HCT116 (cell line): ENCODE data around the gene LIPK. TPM values are rescaled to one million over a fixed set of nuclear protein-coding genes. Genes with fewer than 3 reads are reported as not detected.

Experiments
- ATAC-seq: fragments of 200-7000 bp; cut with Tn5 transposase; 2 replicates; pipeline ENCODE4 v1.9.1; 2020; ENCODE audit warnings: mild to moderate bottlenecking, moderate library complexity
- BruUV-seq: library from RNA; stranded (reverse); fragments of 400-500 nt; replicated peaks from 2 replicates; lab custom pipeline; 2021; lab: Mats Ljungman, UMichigan
- CTCF ChIA-PET: fragments of 300-600 bp; sonication (Branson Sonifier 250); formaldehyde crosslinking; loops from one replicate; lab custom pipeline; 2021; ENCODE audit warnings: antibody characterized with exemption; lab: Charles Lee
- POLR2A ChIA-PET: fragments of 300-600, 350-600 bp; sonication (Branson Sonifier 250); formaldehyde crosslinking; loops from one replicate; lab custom pipeline; 2021; ENCODE audit warnings: antibody characterized with exemption; lab: Charles Lee
- RAD21 ChIA-PET, 2 experiments: fragments of 300-600 bp; sonication (Branson Sonifier 250); formaldehyde crosslinking; loops; one replicate each; lab custom pipeline; 2023; ENCODE audit warnings: low total read pairs in 2 of 2; ENCODE audit not compliant: uncharacterized antibody in 2 of 2, unreplicated experiment in 2 of 2, low non-redundant PET in 1 of 2; lab: Charles Lee
- DNase-seq: peaks from one replicate; pipeline ENCODE4 v3.0.0-alpha.2; 2010; ENCODE audit warnings: low read depth, low spot score
- H2AFZ ChIP-seq: fragments of 200-600 bp; shearing (Covaris generic), sonication (generic); 2 replicates; pipeline ENCODE4 v1.6.1; 2017; ENCODE audit warnings: low read depth, mixed run types, mixed read lengths, antibody characterized with exemption, low read length; ENCODE audit not compliant: poor library complexity, severe bottlenecking
- H3K27ac ChIP-seq: 2 replicates; pipeline ENCODE4 v1.5.1; 2012; ENCODE audit warnings: low read depth, low read length
- H3K27me3 ChIP-seq: fragments of 200-600 bp; sonication (generic); 2 replicates; pipeline ENCODE4 v1.6.1; 2016; ENCODE audit warnings: mixed run types, low read length, mixed read lengths; ENCODE audit not compliant: insufficient read depth
- H3K36me3 ChIP-seq, 2 experiments: fragments of 200-500 bp in 1 of 2; fragments of 200-600 bp in 1 of 2; sonication (Bioruptor generic) in 1 of 2; sonication (generic) in 1 of 2; 2 replicates each; pipeline versions ENCODE4 v1.5.1 to v1.6.1; 2014 to 2016; ENCODE audit warnings: low read length in 2 of 2, inconsistent platforms in 1 of 2, mixed read lengths in 1 of 2, mixed run types in 1 of 2; ENCODE audit not compliant: insufficient read depth in 2 of 2, control insufficient read depth in 1 of 2
- H3K4me1 ChIP-seq, 2 experiments: fragments of 200-600 bp in 1 of 2; sonication (generic) in 1 of 2; 2 replicates each; pipeline versions ENCODE4 v1.5.1 to v1.6.1; 2012 to 2017; ENCODE audit warnings: low read length in 2 of 2, inconsistent platforms in 1 of 2, mild to moderate bottlenecking in 1 of 2, mixed read lengths in 1 of 2, mixed run types in 1 of 2, moderate library complexity in 1 of 2; ENCODE audit not compliant: insufficient read depth in 2 of 2, control insufficient read depth in 1 of 2
- H3K4me2 ChIP-seq: fragments of 200-600 bp; sonication (generic); 2 replicates; pipeline ENCODE4 v1.6.1; 2017; ENCODE audit warnings: mixed run types, low read length, mixed read lengths
- H3K4me3 ChIP-seq, 2 experiments: fragments of 200-600 bp in 1 of 2; sonication (generic) in 1 of 2; replicated peaks in 1 of 2; 2 replicates each; pipeline ENCODE4 v1.5.1; 2011 to 2016; ENCODE audit warnings: low read length in 2 of 2, control low read depth in 1 of 2, low read depth in 1 of 2, mild to moderate bottlenecking in 1 of 2, mixed read lengths in 1 of 2, mixed run types in 1 of 2
- H3K79me2 ChIP-seq: fragments of 200-600 bp; sonication (generic); 2 replicates; pipeline ENCODE4 v1.6.1; 2017; ENCODE audit warnings: mild to moderate bottlenecking, mixed run types, low read length, moderate library complexity, mixed read lengths; ENCODE audit not compliant: insufficient read depth
- H3K9ac ChIP-seq: fragments of 200-600 bp; sonication (generic); 2 replicates; pipeline ENCODE4 v1.6.1; 2016; ENCODE audit warnings: low read length, mixed read lengths
- H3K9me2 ChIP-seq: fragments of 200-600 bp; sonication (generic), shearing (Covaris generic); 2 replicates; pipeline ENCODE4 v1.6.1; 2017; ENCODE audit warnings: mixed run types, mild to moderate bottlenecking, moderate library complexity; ENCODE audit not compliant: insufficient read depth
- H3K9me3 ChIP-seq, 2 experiments: fragments of 200-500 bp in 1 of 2; fragments of 200-600 bp in 1 of 2; sonication (Bioruptor generic) in 1 of 2; sonication (generic) in 1 of 2; 2 replicates each; pipeline ENCODE4 v1.6.1; 2014 to 2017; ENCODE audit warnings: low read length in 2 of 2, mixed read lengths in 2 of 2, inconsistent platforms in 1 of 2, low read depth in 1 of 2, mild to moderate bottlenecking in 1 of 2, mixed run types in 1 of 2, moderate library complexity in 1 of 2; ENCODE audit not compliant: control insufficient read depth in 1 of 2, insufficient read depth in 1 of 2
- H4K20me1 ChIP-seq: fragments of 200-600 bp; sonication (generic), shearing (Covaris generic); 2 replicates; pipeline ENCODE4 v1.6.1; 2017; ENCODE audit warnings: mixed run types, mild to moderate bottlenecking, moderate library complexity; ENCODE audit not compliant: insufficient read depth
- ATF3 ChIP-seq: IDR thresholded peaks from 2 replicates; pipeline ENCODE4 v1.6.1; 2012
- CEBPB ChIP-seq: IDR thresholded peaks from 2 replicates; pipeline ENCODE4 v1.6.1; 2012; ENCODE audit warnings: low read depth
- CTCF ChIP-seq, 3 experiments: fragments of 200-600 bp in 1 of 3; sonication (generic) in 1 of 3; IDR thresholded peaks in 2 of 3; conservative IDR thresholded peaks in 1 of 3; 2 replicates each; pipeline ENCODE4 v1.5.1; 2012 to 2017; ENCODE audit warnings: low read depth in 2 of 3, low read length in 2 of 3, antibody characterized with exemption in 1 of 3, borderline replicate concordance in 1 of 3, control low read depth in 1 of 3, mild to moderate bottlenecking in 1 of 3, mixed read lengths in 1 of 3, mixed run types in 1 of 3, moderate library complexity in 1 of 3; ENCODE audit not compliant: insufficient read depth in 1 of 3
- ELF1 ChIP-seq: IDR thresholded peaks from 2 replicates; pipeline ENCODE4 v1.6.1; 2012; ENCODE audit warnings: low read depth, borderline replicate concordance
- EZH2 ChIP-seq: fragments of 200-600 bp; sonication (generic); IDR thresholded peaks from 2 replicates; pipeline ENCODE4 v1.6.1; 2017; ENCODE audit warnings: antibody characterized with exemption, mixed run types
- EZH2phosphoT487 ChIP-seq: fragments of 200-600 bp; IDR thresholded peaks from 2 replicates; pipeline ENCODE4 v1.6.1; 2018; ENCODE audit warnings: antibody characterized with exemption, borderline replicate concordance
- JUND ChIP-seq: IDR thresholded peaks from 2 replicates; pipeline ENCODE4 v1.6.1; 2012
- MAX ChIP-seq: IDR thresholded peaks from 2 replicates; pipeline ENCODE4 v1.6.1; 2012
- POLR2A ChIP-seq: IDR thresholded peaks from 2 replicates; pipeline ENCODE4 v1.7.0; 2011; ENCODE audit warnings: borderline replicate concordance; ENCODE audit not compliant: insufficient read depth, insufficient read length; ENCODE audit errors: extremely low read depth
- POLR2AphosphoS5 ChIP-seq: IDR thresholded peaks from 2 replicates; pipeline ENCODE4 v1.6.1; 2011; ENCODE audit warnings: mild to moderate bottlenecking, low read depth, low read length, moderate library complexity
- RAD21 ChIP-seq: IDR thresholded peaks from 2 replicates; pipeline ENCODE4 v1.6.1; 2012; ENCODE audit warnings: low read depth, mild to moderate bottlenecking
- REST ChIP-seq: IDR thresholded peaks from 2 replicates; pipeline ENCODE4 v1.6.1; 2012; ENCODE audit warnings: low read depth
- SIN3A ChIP-seq: IDR thresholded peaks from 2 replicates; pipeline ENCODE4 v1.6.1; 2012; ENCODE audit warnings: low read depth
- SP1 ChIP-seq: IDR thresholded peaks from 2 replicates; pipeline ENCODE4 v1.6.1; 2012; ENCODE audit warnings: low read depth
- TCF7L2 ChIP-seq: IDR thresholded peaks from 2 replicates; pipeline ENCODE4 v1.7.0; 2011; ENCODE audit warnings: borderline replicate concordance, inconsistent platforms; ENCODE audit not compliant: insufficient read depth, insufficient read length; ENCODE audit errors: extremely low read depth
- YY1 ChIP-seq: IDR thresholded peaks from 2 replicates; pipeline ENCODE4 v1.6.1; 2011; ENCODE audit warnings: low read length, low read depth, moderate library complexity, mild to moderate bottlenecking; ENCODE audit not compliant: insufficient replicate concordance; ENCODE audit errors: extremely low read depth
- ZBTB33 ChIP-seq: IDR thresholded peaks from 2 replicates; pipeline ENCODE4 v1.6.1; 2011; ENCODE audit warnings: mild to moderate bottlenecking, low read length, moderate library complexity; ENCODE audit not compliant: insufficient replicate concordance; ENCODE audit errors: extremely low read depth
- ZFX ChIP-seq: fragments of 450-650 bp; IDR thresholded peaks from 2 replicates; pipeline ENCODE4 v1.6.1; 2017
- intact Hi-C: fragments of 100-400 bp; cut with micrococcal nuclease; formaldehyde crosslinking; loops from 2 replicates; pipeline ENCODE4 v1.10.0; 2022
- total RNA-seq: library from RNA; stranded (reverse); gene quantifications from one replicate; pipeline ENCODE4 v1.2.1, GENCODE V29; 2021; ENCODE audit not compliant: unreplicated experiment

Gene LIPK
- total RNA-seq, 1 experiment from 2014 or later, result not detected

DNA sequence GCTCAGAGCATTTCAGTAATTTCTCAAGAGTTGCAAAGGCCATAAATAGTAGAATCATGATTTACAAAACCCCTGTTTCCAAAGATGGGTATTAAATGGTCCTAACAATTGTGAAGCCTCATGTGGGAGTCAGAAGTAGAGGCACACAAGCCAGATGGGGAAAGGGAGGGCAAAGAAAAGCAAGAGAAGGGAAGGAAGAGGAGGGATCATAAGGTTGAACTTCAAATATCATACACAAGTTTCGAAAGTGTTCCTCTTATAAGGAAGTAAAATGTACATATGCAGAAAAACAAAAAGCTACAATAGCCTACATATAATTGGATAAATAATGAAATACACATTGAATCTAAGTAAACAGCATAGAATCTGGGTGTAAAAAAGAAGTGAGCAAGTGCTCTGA is 59.8 kb downstream of the LIPK start:
- CTCF ChIA-PET, result no interaction called here

More for the DNA sequence above, 59.8 kb downstream of the LIPK start:
- Histone ChIP-seq H3K36me3 (no peaks in the 10 kb centered on the region), H3K4me1 (no peaks in the 10 kb centered on the region), H3K9me3 (no peaks in the 10 kb centered on the region), H3K27me3 (no peaks in the 10 kb centered on the region), H2AFZ (no peak overlapping the region), H3K4me3 (no peak overlapping the region), H3K4me2 (no peak overlapping the region), H3K79me2 (no peaks in the 10 kb centered on the region), H3K9me2 (no peaks in the 10 kb centered on the region), H4K20me1 (no peaks in the 10 kb centered on the region), H3K9ac (no peak overlapping the region), H3K27ac (no peak overlapping the region)
- ChIA-PET RAD21 (no interaction called here), POLR2A (no interaction called here)
- no TSS peak for BruUV-seq
- intact Hi-C loops, result no loop called here
- TF ChIP-seq SP1 (no peak), ZBTB33 (no peak), TCF7L2 (no peak), SIN3A (no peak), POLR2A (no peak), ATF3 (no peak), YY1 (no peak), EZH2phosphoT487 (no peak), ZFX (no peak), CTCF (IDR thresholded peaks at IDR 0.05 in 2 of 3, conservative IDR thresholded peaks at IDR 0.05 in 1 of 3; ENCODE audit: borderline replicate concordance in 1 of 3, insufficient read depth in 1 of 3, low read depth in 2 of 3, low read length in 2 of 3) (no peak), REST (no peak), RAD21 (no peak), MAX (no peak), ELF1 (no peak), EZH2 (no peak), POLR2AphosphoS5 (no peak), JUND (no peak), CEBPB (no peak)
- DNase-seq (no peak), ATAC-seq (no peak)
